HCT116 (cell line): ENCODE measurements around the gene OVAAL.

Experiments used
- CTCF ChIP-seq, 3 experiments: fragments of 200-600 bp in 1 of 3; sonication (generic) in 1 of 3; IDR thresholded peaks in 2 of 3; conservative IDR thresholded peaks in 1 of 3; 2 replicates each; pipeline ENCODE4 v1.5.1; 2012 to 2017; ENCODE audit warnings: low read depth in 2 of 3, low read length in 2 of 3, antibody characterized with exemption in 1 of 3, borderline replicate concordance in 1 of 3, control low read depth in 1 of 3, mild to moderate bottlenecking in 1 of 3, mixed read lengths in 1 of 3, mixed run types in 1 of 3, moderate library complexity in 1 of 3; ENCODE audit not compliant: insufficient read depth in 1 of 3
- ELF1 ChIP-seq: IDR thresholded peaks from 2 replicates; pipeline ENCODE4 v1.6.1; 2012; ENCODE audit warnings: low read depth, borderline replicate concordance
- POLR2A ChIP-seq: IDR thresholded peaks from 2 replicates; pipeline ENCODE4 v1.7.0; 2011; ENCODE audit warnings: borderline replicate concordance; ENCODE audit not compliant: insufficient read depth, insufficient read length; ENCODE audit errors: extremely low read depth
- POLR2AphosphoS5 ChIP-seq: IDR thresholded peaks from 2 replicates; pipeline ENCODE4 v1.6.1; 2011; ENCODE audit warnings: mild to moderate bottlenecking, low read depth, low read length, moderate library complexity
- RAD21 ChIP-seq: IDR thresholded peaks from 2 replicates; pipeline ENCODE4 v1.6.1; 2012; ENCODE audit warnings: low read depth, mild to moderate bottlenecking
- TCF7L2 ChIP-seq: IDR thresholded peaks from 2 replicates; pipeline ENCODE4 v1.7.0; 2011; ENCODE audit warnings: borderline replicate concordance, inconsistent platforms; ENCODE audit not compliant: insufficient read depth, insufficient read length; ENCODE audit errors: extremely low read depth
- ZBTB33 ChIP-seq: IDR thresholded peaks from 2 replicates; pipeline ENCODE4 v1.6.1; 2011; ENCODE audit warnings: mild to moderate bottlenecking, low read length, moderate library complexity; ENCODE audit not compliant: insufficient replicate concordance; ENCODE audit errors: extremely low read depth
- ZNF274 ChIP-seq: fragments of 200-500 bp; sonication (Bioruptor generic); IDR thresholded peaks from 2 replicates; pipeline ENCODE4 v1.6.1; 2014; ENCODE audit warnings: mild to moderate bottlenecking, low read depth, low read length, inconsistent platforms

- TF ChIP-seq CTCF (IDR thresholded peaks at IDR 0.05 in 2 of 3, conservative IDR thresholded peaks at IDR 0.05 in 1 of 3; ENCODE audit: borderline replicate concordance in 1 of 3, insufficient read depth in 1 of 3, low read depth in 2 of 3, low read length in 2 of 3) (no peak), ZNF274 (no peak), RAD21 (no peak), ELF1 (no peak), POLR2A (no peak), POLR2AphosphoS5 (no peak), ZBTB33 (no peak), TCF7L2 (no peak)
Observed at GRCh38 chr1:180601512-180601911, 42.7 kb downstream of the OVAAL start.
